GM04504 (cell line): ENCODE measurements around the gene FGF1.

Experiments
- DNase-seq: peaks from one replicate; pipeline ENCODE4 v3.0.0-alpha.2; 2012; ENCODE audit warnings: low read depth

FGF1 gene

GRCh38 chr5:142611154-142611553, 74.7 kb downstream of the FGF1 start:
- DNase-seq, result no peak

GRCh38 chr5:142610176-142611001, 75.5 kb downstream of the FGF1 start:
- no peak for DNase-seq

DNA sequence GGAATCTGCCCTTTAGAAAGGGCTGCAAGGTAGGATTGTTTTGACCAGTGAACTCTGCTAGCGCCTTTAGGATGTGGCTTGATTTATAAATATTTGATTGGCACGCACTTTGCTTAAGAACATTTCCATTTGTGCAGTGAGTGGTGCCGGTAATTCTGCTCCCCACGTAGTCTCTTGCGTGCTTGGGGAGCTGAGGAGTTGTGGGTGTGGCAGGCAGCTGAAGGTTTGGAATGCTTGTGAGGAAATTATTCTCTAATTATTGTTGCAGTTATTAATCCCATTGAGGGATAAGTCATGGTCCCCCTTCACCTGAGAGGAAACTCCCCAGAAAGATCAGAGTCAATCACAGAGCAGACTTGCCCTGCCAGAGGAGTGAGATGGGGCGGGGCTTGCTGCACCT, 76.7 kb downstream of the FGF1 start:
- no peak for DNase-seq

DNA sequence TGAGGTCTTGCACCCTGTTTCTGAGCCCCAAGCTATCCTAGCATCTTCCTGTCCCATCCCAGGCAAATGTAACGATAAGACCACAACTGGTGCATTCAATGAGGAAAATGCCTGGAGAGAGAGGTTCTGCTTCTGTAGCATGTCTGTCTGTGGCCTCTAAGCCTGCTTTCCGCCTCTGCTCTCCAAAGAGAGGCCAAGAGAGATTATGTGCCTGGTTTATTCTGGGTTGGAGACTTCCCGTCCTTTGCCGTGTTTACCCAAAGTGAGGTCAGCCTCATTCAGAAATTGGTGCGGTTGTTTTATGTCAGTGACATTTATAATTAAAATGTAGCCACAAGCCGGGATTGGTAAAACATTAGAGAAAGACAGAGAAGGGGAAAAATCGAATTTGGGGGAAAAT, 77.8 kb downstream of the FGF1 start:
- DNase-seq, result no peak

GRCh38 chr5:142605611-142606010, 80.3 kb downstream of the FGF1 start:
- no peak for DNase-seq

- no peak for DNase-seq
Observed at GRCh38 chr5:142602720-142603245, 83.1 kb downstream of the FGF1 start.

DNA sequence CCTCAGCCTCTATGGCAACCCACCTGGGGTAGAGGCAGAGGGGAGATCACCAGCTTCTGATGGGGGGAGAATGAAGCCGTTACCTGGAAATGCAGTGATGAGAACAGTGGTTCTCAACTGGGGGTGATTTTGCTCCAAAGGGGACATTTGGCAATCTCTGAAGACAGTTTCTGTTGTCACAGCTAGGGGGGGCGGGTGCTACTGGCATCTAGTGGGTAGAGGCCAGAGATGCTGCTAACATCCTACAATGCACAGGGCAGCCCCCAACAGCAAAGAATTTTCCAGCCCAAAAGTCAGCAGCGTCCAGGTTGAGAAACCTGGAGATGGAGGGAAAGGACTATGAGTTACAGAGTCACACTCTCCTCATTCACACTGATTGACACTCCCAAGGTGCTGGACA, 84.5 kb downstream of the FGF1 start:
- no peak for DNase-seq

- peak; percentile 10 for DNase-seq
Observed at GRCh38 chr5:142600611-142601358, 85.1 kb downstream of the FGF1 start.

DNA sequence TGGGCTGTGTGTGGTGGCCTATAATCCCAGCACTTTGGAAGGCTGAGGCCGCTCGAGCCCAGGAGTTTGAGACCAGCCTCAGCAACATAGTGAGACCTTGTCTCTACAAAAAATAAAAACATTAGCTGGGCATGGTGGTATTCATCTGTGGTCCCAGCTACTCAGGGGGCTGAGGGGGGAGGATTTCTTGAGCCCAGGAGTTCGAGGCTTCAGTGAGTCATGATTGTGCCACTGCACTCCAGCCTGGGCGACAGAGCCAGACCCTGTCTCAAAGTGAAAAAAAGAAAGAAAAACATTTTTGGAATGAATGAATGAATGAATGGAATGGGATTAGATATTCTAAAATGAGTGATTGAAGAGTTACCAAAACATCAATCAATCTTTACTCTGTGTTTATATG, 85.8 kb downstream of the FGF1 start:
- DNase-seq, result no peak

GRCh38 chr5:142598338-142598700, 87.6 kb downstream of the FGF1 start:
- no peak for DNase-seq

DNA sequence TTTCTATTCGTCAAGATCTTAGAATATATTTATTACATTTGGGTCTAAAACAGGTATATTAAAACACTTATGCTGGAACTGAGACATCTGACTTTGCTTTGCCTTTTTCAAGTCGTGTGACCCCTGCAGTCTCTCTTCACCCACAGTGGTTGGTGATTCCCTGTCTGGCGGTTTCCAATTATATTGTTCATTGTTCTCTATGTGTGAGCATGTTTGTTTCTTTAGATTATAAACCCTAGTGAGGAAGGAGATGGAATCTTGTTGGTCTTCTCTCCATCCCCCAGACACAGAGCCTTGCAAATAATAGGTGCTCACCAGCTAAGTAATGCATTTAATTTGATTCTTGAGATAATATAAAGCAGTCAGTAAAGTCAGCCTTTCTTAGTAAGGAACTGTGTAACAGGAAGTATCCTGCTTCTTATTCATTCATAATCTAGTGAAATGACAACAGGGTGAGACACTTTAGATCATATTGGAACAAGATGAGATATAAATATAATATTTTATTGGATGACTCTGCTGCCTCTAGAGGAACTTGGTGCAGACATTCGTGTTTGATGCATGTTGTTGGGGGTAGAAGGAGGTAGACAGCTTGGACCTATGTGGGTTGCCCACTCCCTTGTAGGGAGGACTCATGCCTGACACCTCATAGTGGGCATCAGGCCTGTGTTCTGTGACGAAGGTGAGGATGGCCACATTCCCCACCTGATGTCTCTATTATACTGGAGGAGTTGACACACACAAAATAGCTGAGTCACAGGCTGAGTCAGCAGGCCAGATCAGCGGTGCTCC, 88.1 kb downstream of the FGF1 start:
- peak; percentile 78 for DNase-seq

DNA sequence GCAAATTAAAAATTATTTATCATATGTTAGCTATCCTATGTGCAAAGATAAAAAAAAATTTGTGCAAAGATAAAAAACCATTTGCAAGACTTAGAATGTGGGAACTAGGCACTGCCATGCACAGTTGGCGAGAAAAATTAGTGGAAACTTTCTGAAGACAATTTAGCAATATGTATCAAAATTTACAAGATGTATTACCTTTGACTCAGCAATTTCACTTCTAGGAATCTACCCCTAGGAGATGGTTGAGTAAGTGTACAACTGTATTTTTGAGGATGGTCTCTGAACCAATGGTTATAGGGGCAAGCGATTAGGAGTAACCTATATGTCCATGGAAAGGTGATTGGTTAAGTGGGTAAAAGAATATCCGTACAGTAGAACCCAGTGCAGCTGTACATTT, 88.9 kb downstream of the FGF1 start:
- no peak for DNase-seq

GRCh38 chr5:142592365-142592764, 93.5 kb downstream of the FGF1 start:
- no peak for DNase-seq

- DNase-seq, result no peak
Observed at GRCh38 chr5:142590451-142591231, 95.2 kb downstream of the FGF1 start.

DNA sequence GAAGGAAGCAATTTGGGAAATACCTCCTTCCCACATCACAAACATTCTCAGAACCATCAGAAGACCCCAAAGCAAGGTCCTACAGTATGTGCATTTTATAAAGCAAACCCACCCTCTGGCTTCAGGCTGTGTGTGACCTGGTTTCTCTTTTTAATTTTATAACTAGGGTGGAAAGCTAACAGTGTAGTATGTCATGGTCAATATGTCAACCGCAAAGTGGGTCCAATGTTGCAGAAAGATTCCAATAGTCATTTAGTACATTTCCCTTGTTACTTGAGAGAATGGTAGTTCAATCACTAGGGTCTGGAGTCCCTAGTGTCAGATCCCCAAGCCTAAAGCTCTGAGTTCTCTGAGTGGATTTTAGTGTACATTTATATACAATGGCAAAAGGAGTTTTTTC, 96.2 kb downstream of the FGF1 start:
- no peak for DNase-seq

- DNase-seq, result no peak
Observed at GRCh38 chr5:142587354-142587965, 98.4 kb downstream of the FGF1 start.

DNA sequence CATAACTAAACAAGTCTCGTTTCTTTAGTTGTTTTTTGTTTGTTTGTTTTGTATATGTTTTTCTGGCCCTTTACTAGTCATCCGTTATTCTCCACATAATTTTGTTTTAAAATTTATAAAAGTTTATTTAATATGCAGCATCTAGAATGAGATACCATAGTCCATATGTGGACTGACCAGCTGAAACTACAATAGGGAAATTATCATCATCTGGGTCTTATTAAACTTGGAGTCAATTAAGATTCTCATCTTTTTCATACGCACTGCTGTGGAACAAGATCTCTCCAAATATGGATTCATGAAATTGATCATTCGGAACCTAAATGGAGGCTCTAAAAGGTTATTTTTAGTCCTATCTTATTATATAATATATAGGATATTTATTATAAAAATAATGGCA, 99.3 kb downstream of the FGF1 start:
- no peak for DNase-seq

GRCh38 chr5:142585451-142585850, 100.4 kb downstream of the FGF1 start:
- DNase-seq, result no peak

GRCh38 chr5:142584891-142585290, 101.0 kb downstream of the FGF1 start:
- no peak for DNase-seq

GRCh38 chr5:142578161-142578830, 107.6 kb downstream of the FGF1 start:
- DNase-seq, result no peak

GRCh38 chr5:142576804-142577203, 109.1 kb downstream of the FGF1 start:
- DNase-seq, result no peak
